AG04449 (cell line): ENCODE data around the gene PTPRG.

Source experiments
- CTCF ChIA-PET: fragments of 350-600 bp; formaldehyde crosslinking; extraction: SDS; loops from one replicate; lab custom pipeline; 2021; ENCODE audit warnings: antibody characterized with exemption; lab: Yijun Ruan, JAX
- POLR2A ChIA-PET: fragments of 400-600, 350-600 bp; formaldehyde crosslinking; extraction: SDS; loops from one replicate; lab custom pipeline; 2020; ENCODE audit warnings: antibody characterized with exemption, inconsistent platforms; lab: Yijun Ruan, JAX
- DNase-seq: peaks from one replicate; pipeline ENCODE4 v3.0.0-alpha.2; 2010; ENCODE audit warnings: low read depth, low spot score
- H3K4me3 ChIP-seq: 2 replicates; pipeline ENCODE4 v1.5.1; 2011; ENCODE audit warnings: low read depth, mild to moderate bottlenecking, control low read depth, low read length
- CTCF ChIP-seq: IDR thresholded peaks from one replicate; pipeline ENCODE4 v1.5.1; 2011; ENCODE audit warnings: mild to moderate bottlenecking, moderate library complexity, low read length, control low read depth, inconsistent platforms; ENCODE audit not compliant: insufficient read depth; ENCODE audit errors: missing control alignments

PTPRG gene

GRCh38 chr3:62159709-62160092 lies 598.3 kb downstream of the PTPRG start:
- ChIA-PET CTCF (interaction anchor here (1.2 kb wide), 1 partner anchor 27 kb away, joined by 3 read pairs; no protein-coding TSS in a partner anchor), POLR2A (no interaction called here)
- no peak overlapping the region for H3K4me3 ChIP-seq
- DNase-seq, result no peak
- no peak for TF ChIP-seq CTCF

- POLR2A ChIA-PET, result no interaction called here
- no peak for DNase-seq
- H3K4me3 ChIP-seq, result no peak overlapping the region
- no peak for TF ChIP-seq CTCF
- CTCF ChIA-PET, result interaction anchor here (1.5 to 2.6 kb wide), 2 partner anchors 13 to 27 kb away, joined by 3 to 9 read pairs; no protein-coding TSS in a partner anchor
Measured at GRCh38 chr3:62161371-62161770, 600.0 kb downstream of the PTPRG start.

GRCh38 chr3:62164196-62164595 lies 602.8 kb downstream of the PTPRG start:
- DNase-seq, result no peak
- TF ChIP-seq CTCF, result no peak
- ChIA-PET POLR2A (no interaction called here), CTCF (no interaction called here)
- no peak overlapping the region for H3K4me3 ChIP-seq

GRCh38 chr3:62164746-62165145 lies 603.4 kb downstream of the PTPRG start:
- TF ChIP-seq CTCF, result no peak
- no peak for DNase-seq
- CTCF ChIA-PET, result no interaction called here
- H3K4me3 ChIP-seq, result no peak overlapping the region
- POLR2A ChIA-PET, result no interaction called here

GRCh38 chr3:62167566-62168262 lies 606.3 kb downstream of the PTPRG start:
- no peak overlapping the region for H3K4me3 ChIP-seq
- POLR2A ChIA-PET, result no interaction called here
- DNase-seq, result no peak
- no peak for TF ChIP-seq CTCF
- CTCF ChIA-PET, result interaction anchor here (1.8 kb wide), 1 partner anchor 21 kb away, joined by 5 read pairs; no protein-coding TSS in a partner anchor

- no peak for TF ChIP-seq CTCF
- CTCF ChIA-PET, result interaction anchor here (1.8 kb wide), 1 partner anchor 20 kb away, joined by 5 read pairs; no protein-coding TSS in a partner anchor
Measured at GRCh38 chr3:62168356-62168755, 607.0 kb downstream of the PTPRG start.

More at GRCh38 chr3:62168356-62168755, 607.0 kb downstream of the PTPRG start:
- no peak for DNase-seq
- POLR2A ChIA-PET, result no interaction called here
- H3K4me3 ChIP-seq, result no peak overlapping the region
